H1 (cell line): ENCODE measurements around the gene CYP1A1. TPM values are rescaled to one million over a fixed set of nuclear protein-coding genes. Genes with fewer than 3 reads are reported as not detected.

ENCODE experiments used
- CTCF ChIA-PET: fragments of 300-600 bp; sonication (Branson Sonifier 250); formaldehyde crosslinking; loops from one replicate; lab custom pipeline; 2021; ENCODE audit not compliant: partially characterized antibody; lab: Charles Lee
- POLR2A ChIA-PET: fragments of 300-600 bp; sonication (Branson Sonifier 250); formaldehyde crosslinking; loops from one replicate; lab custom pipeline; 2021; ENCODE audit warnings: inconsistent platforms; ENCODE audit not compliant: partially characterized antibody; lab: Charles Lee
- DNase-seq, 2 experiments: peaks; one replicate each; pipeline versions ENCODE4 v3.0.0 to v3.0.0-alpha.2; 2010 to 2022; ENCODE audit warnings: low spot score in 2 of 2, low read depth in 1 of 2, mixed read lengths in 1 of 2
- FAIRE-seq: peaks from 2 replicates; lab custom pipeline; 2011; peaks lifted over from hg19 to GRCh38; lab: Jason Lieb, UNC
- H2AFZ ChIP-seq: 2 replicates; pipeline ENCODE4 v1.8.1; 2012; ENCODE audit warnings: low read length, inconsistent platforms
- H2AK5ac ChIP-seq: 2 replicates; pipeline ENCODE4 v1.6.1; 2013; ENCODE audit warnings: low read depth, low read length
- H2BK120ac ChIP-seq: replicated peaks from 2 replicates; pipeline ENCODE3; 2013; ENCODE audit warnings: low read depth, low read length, inconsistent platforms
- H2BK12ac ChIP-seq: 2 replicates; pipeline ENCODE4 v1.6.1; 2013; ENCODE audit warnings: low read depth, low read length
- H2BK15ac ChIP-seq: 2 replicates; pipeline ENCODE4 v1.6.1; 2013; ENCODE audit warnings: low read length
- H2BK20ac ChIP-seq: 2 replicates; pipeline ENCODE4 v1.6.1; 2013; ENCODE audit warnings: low read length
- H2BK5ac ChIP-seq: 2 replicates; pipeline ENCODE4 v1.6.1; 2013; ENCODE audit warnings: low read depth, low read length
- H3K14ac ChIP-seq: 2 replicates; pipeline ENCODE4 v1.6.1; 2013; ENCODE audit warnings: inconsistent platforms; ENCODE audit not compliant: insufficient read length
- H3K18ac ChIP-seq: 2 replicates; pipeline ENCODE4 v1.6.1; 2013; ENCODE audit warnings: low read length; ENCODE audit errors: extremely low read depth
- H3K23ac ChIP-seq: 2 replicates; pipeline ENCODE4 v1.6.1; 2013; ENCODE audit warnings: inconsistent platforms; ENCODE audit not compliant: insufficient read length
- H3K23me2 ChIP-seq: 2 replicates; pipeline ENCODE4 v1.6.1; 2013; ENCODE audit warnings: low read depth, low read length
- H3K27ac ChIP-seq: 2 replicates; pipeline ENCODE4 v1.6.1; 2011; ENCODE audit warnings: low read depth, low read length, inconsistent platforms
- H3K27me3 ChIP-seq, 4 experiments: replicated peaks in 1 of 4; 1 replicate in 1 of 4; 2 replicates in 3 of 4; pipeline versions ENCODE4 v1.6.1 to v1.8.1; 2011 to 2013; ENCODE audit warnings: low read length in 3 of 4, mild to moderate bottlenecking in 3 of 4, inconsistent platforms in 2 of 4, mixed read lengths in 2 of 4, moderate library complexity in 1 of 4; ENCODE audit not compliant: control insufficient read depth in 3 of 4, insufficient read depth in 3 of 4; ENCODE audit errors: extremely low read depth in 1 of 4
- H3K36me3 ChIP-seq, 4 experiments: 2 replicates each; pipeline versions ENCODE4 v1.6.1 to v1.8.1; 2011 to 2013; ENCODE audit warnings: mild to moderate bottlenecking in 4 of 4, low read length in 3 of 4, moderate library complexity in 2 of 4, control low read depth in 1 of 4, inconsistent platforms in 1 of 4; ENCODE audit not compliant: insufficient read depth in 4 of 4, control insufficient read depth in 2 of 4
- H3K4ac ChIP-seq: replicated peaks from 2 replicates; pipeline ENCODE3; 2013; ENCODE audit warnings: low read length, low read depth, mixed read lengths, inconsistent platforms; ENCODE audit not compliant: insufficient read length
- H3K4me1 ChIP-seq, 4 experiments: replicated peaks in 1 of 4; 1 replicate in 1 of 4; 2 replicates in 3 of 4; pipeline versions ENCODE4 v1.6.1 to v1.8.1; 2011 to 2013; ENCODE audit warnings: low read length in 3 of 4, inconsistent platforms in 2 of 4, mixed read lengths in 1 of 4; ENCODE audit not compliant: insufficient read depth in 4 of 4, control insufficient read depth in 3 of 4
- H3K4me2 ChIP-seq, 2 experiments: 2 replicates each; pipeline versions ENCODE4 v1.6.1 to v1.8.1; 2011 to 2013; ENCODE audit warnings: low read depth in 2 of 2, low read length in 2 of 2, control low read depth in 1 of 2, inconsistent platforms in 1 of 2, mild to moderate bottlenecking in 1 of 2; ENCODE audit not compliant: insufficient read depth in 1 of 2
- H3K4me3 ChIP-seq, 4 experiments: fragments of 200-600, 300-600 bp in 1 of 4; sonication (generic), shearing (Covaris generic), sonication (Bioruptor Twin) in 1 of 4; 2 replicates each; pipeline versions ENCODE4 v1.5.1 to v1.8.1; 2011 to 2016; ENCODE audit warnings: low read length in 4 of 4, low read depth in 3 of 4, control low read depth in 2 of 4, inconsistent platforms in 2 of 4, mild to moderate bottlenecking in 2 of 4, mixed read lengths in 1 of 4, moderate library complexity in 1 of 4; ENCODE audit not compliant: insufficient read depth in 2 of 4; ENCODE audit errors: extremely low read depth in 1 of 4
- H3K56ac ChIP-seq: replicated peaks from 2 replicates; pipeline ENCODE3; 2013; ENCODE audit warnings: low read depth, mild to moderate bottlenecking, mixed read lengths, low read length, inconsistent platforms; ENCODE audit not compliant: insufficient read length
- H3K79me1 ChIP-seq: 2 replicates; pipeline ENCODE4 v1.6.1; 2013; ENCODE audit warnings: low read depth, low read length, control low read depth
- H3K79me2 ChIP-seq, 2 experiments: 2 replicates each; pipeline versions ENCODE4 v1.6.1 to v1.8.1; 2012 to 2013; ENCODE audit warnings: low read length in 2 of 2, mild to moderate bottlenecking in 2 of 2, inconsistent platforms in 1 of 2; ENCODE audit not compliant: insufficient read depth in 2 of 2, control insufficient read depth in 1 of 2
- H3K9ac ChIP-seq, 4 experiments: replicated peaks in 1 of 4; 1 replicate in 1 of 4; 2 replicates in 3 of 4; pipeline versions ENCODE4 v1.6.1 to v1.8.1; 2011 to 2013; ENCODE audit warnings: low read depth in 3 of 4, low read length in 3 of 4, control low read depth in 2 of 4, mild to moderate bottlenecking in 2 of 4, moderate library complexity in 2 of 4, inconsistent platforms in 1 of 4; ENCODE audit errors: extremely low read depth in 1 of 4
- H3K9me3 ChIP-seq, 2 experiments: 2 replicates each; pipeline versions ENCODE4 v1.6.1 to v1.8.1; 2012 to 2013; ENCODE audit warnings: mild to moderate bottlenecking in 2 of 2, moderate library complexity in 2 of 2, control low read depth in 1 of 2, inconsistent platforms in 1 of 2, low read depth in 1 of 2, low read length in 1 of 2, mixed read lengths in 1 of 2; ENCODE audit not compliant: insufficient read depth in 2 of 2
- H4K20me1 ChIP-seq, 2 experiments: replicated peaks in 1 of 2; 2 replicates each; pipeline versions ENCODE3 to v1.8.1; 2011 to 2013; ENCODE audit warnings: inconsistent platforms in 2 of 2, low read length in 2 of 2, mild to moderate bottlenecking in 1 of 2; ENCODE audit not compliant: insufficient read depth in 2 of 2, control insufficient read depth in 1 of 2
- H4K5ac ChIP-seq: 2 replicates; pipeline ENCODE4 v1.6.1; 2013; ENCODE audit warnings: low read length, low read depth, mixed read lengths, inconsistent platforms; ENCODE audit not compliant: insufficient read length
- H4K8ac ChIP-seq: 2 replicates; pipeline ENCODE4 v1.8.0; 2013; ENCODE audit warnings: mild to moderate bottlenecking, moderate library complexity, low read length, inconsistent platforms; ENCODE audit not compliant: insufficient read depth; ENCODE audit errors: extremely low read depth
- H4K91ac ChIP-seq: replicated peaks from 2 replicates; pipeline ENCODE3; 2013; ENCODE audit warnings: low read length, mixed read lengths, inconsistent platforms; ENCODE audit not compliant: insufficient read length
- EZH2 ChIP-seq: fragments of 200-600 bp; sonication (generic); IDR thresholded peaks from 2 replicates; pipeline ENCODE4 v1.7.1; 2012; ENCODE audit warnings: low read depth, mild to moderate bottlenecking, moderate library complexity, low read length, inconsistent platforms; ENCODE audit not compliant: severe bottlenecking
- MAFK ChIP-seq: IDR thresholded peaks from 2 replicates; pipeline ENCODE4 v1.6.1; 2012; ENCODE audit warnings: low read depth, mild to moderate bottlenecking, improper control_type of control experiment, low read length
- WGBS, 2 experiments: shearing (Covaris generic) in 1 of 2; methylation state at CpG; one replicate each; pipeline versions ENCODE4 v1.1.6 to v1.1.7; 2013 to 2015; ENCODE audit warnings: low lambda C conversion rate in 2 of 2, mixed read lengths in 2 of 2, inconsistent platforms in 1 of 2, low coverage in 1 of 2, missing lambda C conversion rate in 1 of 2; ENCODE audit not compliant: insufficient replicate concordance in 2 of 2, insufficient coverage in 1 of 2, insufficient read length in 1 of 2; ENCODE audit errors: extremely low coverage in 1 of 2, missing lambda C conversion rate in 1 of 2; 5-methylcytosine and 5-hydroxymethylcytosine counted together
- polyA plus RNA-seq, 7 experiments: library from polyadenylated mRNA; depleted of rRNA in 3 of 7; stranded (reverse) in 5 of 7; unstranded in 2 of 7; fragments of >200 nt in 5 of 7; fragments of 200-250 nt in 2 of 7; gene quantifications; 1 replicate in 5 of 7; 2 replicates in 1 of 7; 4 replicates in 1 of 7; pipeline versions ENCODE4 v1.2.1 to v1.2.3, GENCODE V29; 2011 to 2013; ENCODE audit warnings: missing spikeins in 2 of 7, mixed read lengths in 2 of 7
- total RNA-seq: library from RNA; stranded (reverse); fragmentation: NEBNext Ultra II Directional; extraction: Animal tissue kit (Norgen Biotek cat#: 25700); gene quantifications from 2 replicates; pipeline ENCODE4 v1.2.1, GENCODE V29; 2021

Gene CYP1A1
- total and polyA plus RNA-seq, 2 of the 8 experiments (the other 6 are each of a cell fraction or from before 2014, with no cell fraction given), result 0.32 to 0.35 TPM

GRCh38 chr15:74696808-74697207 is 28.5 kb downstream of the CYP1A1 start:
- WGBS, 2 experiments, result 57% methylated on average over 2 of the region's 2 CpGs; no CpG with 5 or more reads in 1 of the 2 experiments
- Histone ChIP-seq H3K4ac (no peak overlapping the region), H3K4me1 (peaks cover 0 to 5% (median 3%) of the 10 kb centered on the region in 4 experiments; a peak in 4 of 7 replicates), H3K23me2 (peaks cover 5% of the 10 kb centered on the region), H3K79me2 (peaks cover 21 to 38% of the 10 kb centered on the region in 2 experiments), H3K4me3 (peak overlapping the region; percentile 82 to 97 (median 92); a peak in 5 of 8 replicates), H2AK5ac (no peak overlapping the region), H2BK15ac (no peak overlapping the region), H3K27ac (no peak overlapping the region), H4K8ac (no peak overlapping the region), H4K20me1 (no peaks in the 10 kb centered on the region), H3K4me2 (peak overlapping the region; percentile 59 to 95; a peak in 3 of 4 replicates), H3K23ac (no peak overlapping the region), H3K9ac (no peak overlapping the region), H3K36me3 (no peaks in the 10 kb centered on the region), H3K9me3 (no peaks in the 10 kb centered on the region), H3K18ac (no peak overlapping the region), H2BK12ac (no peak overlapping the region), H4K91ac (no peak overlapping the region), H2AFZ (peak overlapping the region; percentile 93; the same call in 1 of the 2 replicates), H2BK20ac (no peak overlapping the region), H3K56ac (no peak overlapping the region), H2BK120ac (no peak overlapping the region), H3K79me1 (peaks cover 2% of the 10 kb centered on the region; the same call in 1 of the 2 replicates), H3K27me3 (no peaks in the 10 kb centered on the region; a peak in 3 of 7 replicates), H4K5ac (no peak overlapping the region), H2BK5ac (no peak overlapping the region), H3K14ac (no peak overlapping the region)
- no peak for DNase-seq
- ChIA-PET CTCF (interaction anchor here (0.8 to 2.1 kb wide), 7 partner anchors 28 to 84 kb away, joined by 3 to 9 read pairs (median 4); partner anchors contain the start of gene CYP1A1), POLR2A (interaction anchor here (0.7 to 3.1 kb wide), 5 partner anchors 13 to 63 kb away, joined by 3 to 12 read pairs (median 5); partner anchors contain the start of gene CYP1A1)
- no peak for FAIRE-seq
- TF ChIP-seq EZH2 (no peak), MAFK (no peak)
